Kidney (tissue), 14 donors: ENCODE data around the gene HPCA. TPM values are rescaled to one million over a fixed set of nuclear protein-coding genes. Genes with fewer than 3 reads are reported as not detected.

Source experiments
- DNase-seq, 5 donors: peaks; one replicate each; pipeline ENCODE4 v3.0.0-alpha.2; 2013 to 2020
- FAIRE-seq: peaks from 2 replicates; lab custom pipeline; 2012; peaks lifted over from hg19 to GRCh38; lab: Jason Lieb, UNC
- H3K27ac ChIP-seq, 2 donors: one replicate each; pipeline ENCODE4 v1.7.0; 2013; ENCODE audit warnings: low read depth in 2 of 2, low read length in 2 of 2, inconsistent platforms in 1 of 2
- H3K27me3 ChIP-seq: one replicate; pipeline ENCODE4 v1.7.1; 2013; ENCODE audit warnings: low read length, inconsistent platforms; ENCODE audit not compliant: control insufficient read depth, insufficient read depth
- H3K36me3 ChIP-seq, 3 donors: one replicate each; pipeline versions ENCODE4 v1.7.0 to v1.7.1; 2013; ENCODE audit warnings: low read length in 3 of 3, control low read depth in 1 of 3, inconsistent platforms in 1 of 3; ENCODE audit not compliant: insufficient read depth in 3 of 3, control insufficient read depth in 2 of 3
- H3K4me1 ChIP-seq, 3 donors: one replicate each; pipeline versions ENCODE4 v1.7.0 to v1.7.1; 2013; ENCODE audit warnings: low read length in 3 of 3, inconsistent platforms in 1 of 3, low read depth in 1 of 3; ENCODE audit not compliant: control insufficient read depth in 2 of 3, insufficient read depth in 2 of 3
- H3K4me3 ChIP-seq, 3 donors: one replicate each; pipeline versions ENCODE4 v1.7.0 to v1.8.1; 2013; ENCODE audit warnings: low read length in 3 of 3, control low read depth in 1 of 3, inconsistent platforms in 1 of 3
- H3K9ac ChIP-seq, 3 donors: one replicate each; pipeline versions ENCODE4 v1.7.0 to v1.7.1; 2013; ENCODE audit warnings: low read length in 3 of 3, control low read depth in 1 of 3, inconsistent platforms in 1 of 3
- H3K9me3 ChIP-seq, 3 donors: one replicate each; pipeline versions ENCODE4 v1.7.0 to v1.7.1; 2013; ENCODE audit warnings: low read length in 3 of 3, control low read depth in 1 of 3, inconsistent platforms in 1 of 3; ENCODE audit not compliant: control insufficient read depth in 2 of 3, insufficient read depth in 1 of 3
- intact Hi-C: fragments of 100-400 bp; cut with DNase I; formaldehyde crosslinking; loops from one replicate; pipeline ENCODE4 v1.11.1; 2022
- polyA plus RNA-seq: library from polyadenylated mRNA; stranded (reverse); fragments of 350-450 nt; fragmentation: Illumina TruSeq; extraction: RNeasy Lipid Tissue Mini Kit (QIAGEN cat#74804); gene quantifications from one replicate; pipeline ENCODE4 v1.2.3, GENCODE V29; 2014; ENCODE audit warnings: low read depth, low replicate concordance; ENCODE audit not compliant: insufficient read depth
- total RNA-seq: library from RNA; stranded (reverse); fragmentation: NEBNext Ultra II Directional; extraction: Animal tissue kit (Norgen Biotek cat#: 25700); gene quantifications from one replicate; pipeline ENCODE4 v1.2.1, GENCODE V29; 2021
- TF ChIP-seq, protein P1 (sequence below): IDR thresholded peaks from 3 replicates; pipeline ENCODE4 v1.5.1; 2012; ENCODE audit warnings: mild to moderate bottlenecking, moderate library complexity, borderline replicate concordance; ENCODE audit not compliant: insufficient read depth; ENCODE audit errors: extremely low read depth
- donor health status: control.
- donor health status: control.
- donor health status: control.
- donor health status: control.
- donor health status: control.
- donor health status: DM: yes; HTN: yes; CAD: no.
- donor health status: Normal renal cell carcinoma (clear cell type).

HPCA gene
- total and polyA plus RNA-seq, 2 donors from 2014 or later, result 0.28 to 1.2 TPM

DNA sequence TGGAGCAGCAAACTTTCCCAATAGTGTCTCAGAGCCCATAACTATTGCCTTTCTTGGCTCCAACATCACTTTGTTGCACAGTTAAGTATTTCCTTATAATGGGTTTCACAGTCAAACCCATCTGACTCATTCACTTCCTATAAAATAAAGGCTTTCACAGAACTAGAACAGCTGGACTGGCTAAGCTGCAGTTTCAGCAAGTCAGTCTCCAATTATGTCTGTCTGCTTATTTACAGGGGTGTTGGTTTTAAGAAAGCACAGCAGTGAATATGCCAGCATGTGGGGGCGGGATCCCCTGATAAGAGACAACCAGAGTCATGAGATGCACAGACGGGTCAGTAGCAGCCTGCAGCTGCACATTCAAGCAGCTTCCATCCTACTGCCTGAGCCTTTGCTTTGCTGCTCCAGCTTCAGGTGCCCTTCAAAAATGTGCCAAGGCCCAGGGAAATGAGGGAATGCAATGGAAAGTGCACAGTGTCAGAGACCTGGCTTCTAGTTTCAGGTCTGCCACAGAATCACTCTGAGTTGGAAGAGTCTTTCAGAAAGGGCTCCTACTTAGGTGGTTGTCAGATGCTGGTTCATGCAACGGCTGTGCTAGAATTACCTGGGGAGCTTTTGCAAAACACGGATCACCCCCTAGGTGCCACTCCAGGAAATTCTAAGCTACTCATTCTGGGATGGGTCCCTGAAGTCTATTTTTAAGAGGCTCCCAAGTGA lies 53.5 kb downstream of the HPCA start:
- peaks cover 0 to 10% (median 5%) of the 10 kb centered on the region in 3 donors for H3K4me1 ChIP-seq
- no peak overlapping the region for H3K9ac ChIP-seq
- no peak overlapping the region for H3K27ac ChIP-seq
- no peaks in the 10 kb centered on the region for H3K27me3 ChIP-seq
- TF ChIP-seq, protein P1, sequence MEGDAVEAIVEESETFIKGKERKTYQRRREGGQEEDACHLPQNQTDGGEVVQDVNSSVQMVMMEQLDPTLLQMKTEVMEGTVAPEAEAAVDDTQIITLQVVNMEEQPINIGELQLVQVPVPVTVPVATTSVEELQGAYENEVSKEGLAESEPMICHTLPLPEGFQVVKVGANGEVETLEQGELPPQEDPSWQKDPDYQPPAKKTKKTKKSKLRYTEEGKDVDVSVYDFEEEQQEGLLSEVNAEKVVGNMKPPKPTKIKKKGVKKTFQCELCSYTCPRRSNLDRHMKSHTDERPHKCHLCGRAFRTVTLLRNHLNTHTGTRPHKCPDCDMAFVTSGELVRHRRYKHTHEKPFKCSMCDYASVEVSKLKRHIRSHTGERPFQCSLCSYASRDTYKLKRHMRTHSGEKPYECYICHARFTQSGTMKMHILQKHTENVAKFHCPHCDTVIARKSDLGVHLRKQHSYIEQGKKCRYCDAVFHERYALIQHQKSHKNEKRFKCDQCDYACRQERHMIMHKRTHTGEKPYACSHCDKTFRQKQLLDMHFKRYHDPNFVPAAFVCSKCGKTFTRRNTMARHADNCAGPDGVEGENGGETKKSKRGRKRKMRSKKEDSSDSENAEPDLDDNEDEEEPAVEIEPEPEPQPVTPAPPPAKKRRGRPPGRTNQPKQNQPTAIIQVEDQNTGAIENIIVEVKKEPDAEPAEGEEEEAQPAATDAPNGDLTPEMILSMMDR, result no peak
- H3K4me3 ChIP-seq, result no peak overlapping the region
- intact Hi-C loops, result no loop called here
- no peak for FAIRE-seq
- DNase-seq, result no peak
- no peaks in the 10 kb centered on the region for H3K9me3 ChIP-seq
- peaks cover 10 to 55% (median 24%) of the 10 kb centered on the region in 3 donors for H3K36me3 ChIP-seq

DNA sequence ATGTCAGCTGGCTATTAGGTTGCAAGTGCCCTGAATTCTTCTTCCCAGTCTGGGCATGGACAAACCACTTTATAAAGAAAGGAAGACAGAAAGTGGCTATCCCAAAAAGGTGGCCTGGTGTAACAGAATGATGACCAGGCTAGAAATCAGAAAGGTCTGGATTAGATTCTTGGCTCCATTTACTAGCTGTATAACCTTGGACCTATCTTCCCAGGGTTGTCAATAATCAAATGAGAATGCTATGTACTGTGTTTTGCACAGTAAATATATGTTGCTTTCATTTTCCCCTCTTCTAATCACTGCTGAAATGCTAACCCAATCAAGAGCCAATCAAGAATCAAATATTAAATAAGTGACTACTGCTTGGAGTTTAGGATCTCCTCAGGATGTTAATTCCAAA lies 57.9 kb downstream of the HPCA start:
- FAIRE-seq (no peak), DNase-seq (no peak)
- no peak overlapping the region for H3K4me3 ChIP-seq
- peaks cover 8 to 59% (median 32%) of the 10 kb centered on the region in 3 donors for H3K36me3 ChIP-seq
- intact Hi-C loops, result no loop called here
- H3K9ac ChIP-seq, result no peak overlapping the region
- H3K4me1 ChIP-seq, result peaks cover 0 to 13% (median 5%) of the 10 kb centered on the region in 3 donors
- TF ChIP-seq, protein P1, result no peak
- no peaks in the 10 kb centered on the region for H3K27me3 ChIP-seq
- H3K27ac ChIP-seq, result peak overlapping the region in 1 of 2 donors; percentile 16
- no peaks in the 10 kb centered on the region for H3K9me3 ChIP-seq

Other genes with a start within 250 kb of the HPCA start
- 39.0 TPM for gene ZBTB8OS, start 235.9 kb upstream of the HPCA start, total RNA-seq
- 62.3 TPM for gene ZBTB8OS, start 235.9 kb upstream of the HPCA start, polyA plus RNA-seq
- gene RBBP4, start 235.3 kb upstream of the HPCA start, total RNA-seq, result 177 TPM
- gene RBBP4, start 235.3 kb upstream of the HPCA start, polyA plus RNA-seq, result 49.5 TPM
- gene SYNC, start 183.7 kb upstream of the HPCA start, total RNA-seq, result 5.5 TPM
- gene SYNC, start 183.7 kb upstream of the HPCA start, polyA plus RNA-seq, result 1.4 TPM
- 86.1 TPM for gene YARS1, start 69.1 kb upstream of the HPCA start, total RNA-seq
- gene YARS1, start 69.1 kb upstream of the HPCA start, polyA plus RNA-seq, result 24.8 TPM
- gene S100PBP, start 68.8 kb upstream of the HPCA start, total RNA-seq, result 40.1 TPM
- 14.3 TPM for gene S100PBP, start 68.8 kb upstream of the HPCA start, polyA plus RNA-seq
- gene FNDC5, start 15.6 kb upstream of the HPCA start, total RNA-seq, result 0.35 TPM
- 4.2 TPM for gene FNDC5, start 15.6 kb upstream of the HPCA start, polyA plus RNA-seq
- 45.9 TPM for gene TMEM54, start 14.9 kb downstream of the HPCA start, total RNA-seq
- gene TMEM54, start 14.9 kb downstream of the HPCA start, polyA plus RNA-seq, result 55.2 TPM
- 30.8 TPM for gene RNF19B, start 78.3 kb downstream of the HPCA start, total RNA-seq
- gene RNF19B, start 78.3 kb downstream of the HPCA start, polyA plus RNA-seq, result 17.3 TPM
- gene AK2, start 150.4 kb downstream of the HPCA start, total RNA-seq, result 172 TPM
- gene AK2, start 150.4 kb downstream of the HPCA start, polyA plus RNA-seq, result 334 TPM
- 4.9 TPM for gene AZIN2, start 194.7 kb downstream of the HPCA start, total RNA-seq
- gene AZIN2, start 194.7 kb downstream of the HPCA start, polyA plus RNA-seq, result 7.5 TPM